ENCODE results near the gene BBS9.

- TF ChIP-seq CTCF (IDR thresholded peaks at IDR 0.05; ENCODE audit: insufficient read depth, low read length, poor library complexity, severe bottlenecking) (no peak), EZH2phosphoT487 (conservative IDR thresholded peaks at IDR 0.05; ENCODE audit: low read length) (no peak)
Measured at GRCh38 chr7:33626869-33627268, 497.5 kb downstream of the BBS9 start.

Data from SU-DHL-6 (cell line).